ENCODE measurements around the gene CCDC185. TPM values are rescaled to one million over a fixed set of nuclear protein-coding genes. Genes with fewer than 3 reads are reported as not detected.
A peak's percentile ranks its signal among the peaks of the same experiment; 100 is the strongest.
"Not testable (repeated sequence)": the region's sequence is repeated elsewhere in the genome, so short reads cannot be mapped to it uniquely, and the experiment has no call there.

CCDC185 gene
- total RNA-seq, 1 donor from 2014 or later, result not detected

DNA sequence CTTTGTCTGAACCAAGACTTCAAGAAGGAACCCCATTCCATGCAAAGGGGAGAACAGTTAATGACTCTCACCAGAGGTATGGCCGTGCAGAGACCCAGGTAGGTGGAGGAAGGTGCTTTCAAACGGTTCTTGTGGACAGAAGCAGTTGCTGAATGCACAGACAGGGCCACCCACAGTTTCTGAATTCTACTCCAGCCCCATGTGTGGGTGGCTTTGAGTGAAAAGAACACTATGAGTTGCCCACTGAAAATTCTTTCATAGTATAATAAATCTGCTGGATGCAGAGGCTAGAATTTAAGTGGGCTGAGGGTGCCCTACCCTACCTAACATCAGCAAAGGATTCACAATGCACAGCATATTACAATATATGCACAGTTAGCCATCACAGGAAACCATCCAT lies 7.2 kb upstream of the CCDC185 start:
- ATAC-seq (no peak), DNase-seq (ENCODE audit: missing footprints) (no peak)
- intact Hi-C loops (cut with DNase I), result no loop called here

DNA sequence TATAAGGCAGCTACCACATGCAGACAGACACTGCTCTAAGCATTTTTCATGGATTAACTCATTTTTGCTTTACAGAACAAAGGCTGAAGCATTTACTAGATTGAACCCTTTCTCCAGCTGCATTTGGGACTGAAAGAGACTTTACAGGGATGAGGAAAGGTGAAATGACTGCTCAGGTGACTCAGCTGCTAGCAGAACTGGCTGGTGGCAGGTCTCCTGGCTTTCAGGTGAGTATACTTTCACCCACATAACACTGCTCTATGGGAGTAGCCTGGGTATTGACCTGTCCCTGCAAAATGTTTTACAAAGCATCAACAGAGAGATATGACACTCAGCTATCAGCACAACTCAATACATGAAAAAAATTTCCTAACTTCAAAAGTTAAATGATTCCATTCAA lies 2.6 kb upstream of the CCDC185 start:
- no peak for ATAC-seq
- intact Hi-C loops (cut with DNase I), result no loop called here
- DNase-seq (ENCODE audit: missing footprints), result no peak

DNA sequence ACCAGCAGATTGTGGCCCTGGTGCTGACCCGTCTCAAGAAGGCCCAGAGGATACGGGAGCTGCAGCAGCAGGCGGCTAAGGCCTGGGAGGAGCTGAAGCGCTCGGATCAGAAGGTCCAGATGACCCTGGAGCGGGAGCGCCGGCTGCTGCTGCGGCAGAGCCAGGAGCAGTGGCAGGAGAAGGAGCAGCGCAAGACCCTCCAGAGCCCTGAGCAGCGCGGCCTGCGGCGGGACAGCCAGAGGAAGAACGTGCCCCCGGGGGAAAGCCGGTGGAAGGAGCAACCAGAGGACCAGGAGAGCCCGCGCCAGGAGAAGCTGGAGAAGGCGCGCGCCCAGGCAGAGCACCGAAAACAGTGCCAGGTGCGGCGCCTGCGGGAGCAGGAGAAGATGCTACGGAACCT lies 1.0 kb downstream of the CCDC185 start:
- intact Hi-C loops (cut with DNase I), result no loop called here
- DNase-seq (ENCODE audit: missing footprints) (no peak), ATAC-seq (no peak)

DNA sequence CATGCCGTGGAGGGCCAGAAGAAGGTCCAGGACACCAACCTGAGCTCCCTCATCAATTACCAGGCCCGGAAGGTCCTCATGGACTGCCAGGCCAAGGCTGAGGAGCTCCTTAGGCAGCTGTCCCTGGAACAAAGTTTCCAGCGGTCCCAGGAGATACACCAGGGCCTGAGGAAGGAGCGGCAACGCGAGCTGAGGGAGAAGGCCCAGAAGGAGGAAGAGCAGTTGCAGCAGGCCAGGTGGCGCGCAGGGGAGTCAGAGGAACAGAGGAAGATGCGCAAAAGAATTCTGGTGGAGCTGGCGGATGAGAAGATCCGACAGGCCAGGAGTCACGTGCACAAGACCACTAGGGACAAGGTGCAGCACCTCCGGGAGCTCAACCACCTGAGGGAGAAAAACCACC lies 1.5 kb downstream of the CCDC185 start:
- no peak for DNase-seq (ENCODE audit: missing footprints)
- intact Hi-C loops (cut with DNase I), result no loop called here
- no peak for ATAC-seq

DNA sequence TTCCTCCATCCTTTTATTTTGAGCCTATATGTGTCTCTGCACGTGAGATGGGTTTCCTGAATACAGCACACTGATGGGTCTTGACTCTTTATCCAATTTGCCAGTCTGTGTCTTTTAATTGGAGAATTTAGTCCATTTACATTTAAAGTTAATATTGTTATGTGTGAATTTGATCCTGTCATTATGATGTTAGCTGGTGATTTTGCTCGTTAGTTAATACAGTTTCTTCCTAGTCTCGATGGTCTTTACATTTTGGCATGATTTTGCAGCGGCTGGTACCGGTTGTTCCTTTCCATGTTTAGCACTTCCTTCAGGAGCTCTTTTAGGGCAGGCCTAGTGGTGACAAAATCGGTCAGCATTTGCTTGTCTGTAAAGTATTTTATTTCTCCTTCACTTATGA lies 6.2 kb downstream of the CCDC185 start:
- ATAC-seq; DNase-seq (ENCODE audit: missing footprints); intact Hi-C loops (cut with DNase I): not testable (repeated sequence)

DNA sequence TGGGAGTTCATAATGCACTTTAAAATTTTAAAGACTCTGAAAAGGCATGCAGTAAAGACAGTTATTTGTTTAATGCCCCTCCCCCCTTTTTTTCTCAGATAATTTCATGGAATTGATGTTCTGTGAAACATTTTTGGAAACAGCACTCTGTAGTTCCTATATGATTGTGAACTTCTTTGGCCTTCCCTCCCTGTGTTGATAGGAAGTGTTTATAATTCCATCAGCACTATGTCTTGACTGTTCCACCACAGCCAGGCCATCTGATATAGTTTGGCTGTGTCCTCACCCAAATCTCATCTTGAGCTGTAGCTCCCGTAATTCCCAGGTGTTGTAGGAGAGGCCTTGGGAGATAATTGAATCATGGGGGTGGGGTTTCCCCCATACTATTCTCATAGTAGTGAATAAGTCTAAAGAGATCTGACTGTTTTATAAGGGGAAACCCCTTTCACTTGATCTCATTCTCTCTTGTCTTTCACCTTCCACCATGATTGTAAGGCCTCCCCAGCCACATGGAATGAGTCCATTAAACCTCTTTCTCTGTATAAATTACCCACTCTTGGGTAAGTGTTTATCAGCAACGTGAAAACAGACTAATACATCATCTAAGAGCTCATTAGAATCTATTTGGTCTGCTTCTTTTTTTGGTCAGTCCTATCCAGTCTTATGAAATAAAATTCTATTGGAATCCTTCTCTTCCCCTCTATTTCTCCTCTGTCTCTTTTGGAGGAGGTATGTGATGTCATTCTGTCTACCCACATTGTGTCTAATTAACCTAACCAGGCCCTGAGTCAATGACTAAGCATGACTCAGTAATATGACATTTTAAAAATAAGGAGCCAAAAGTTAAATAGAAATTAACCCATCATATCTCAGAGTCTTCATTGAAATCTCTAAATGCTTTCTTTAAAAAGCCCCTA lies 8.9 kb downstream of the CCDC185 start:
- no peak for DNase-seq (ENCODE audit: missing footprints)
- intact Hi-C loops (cut with DNase I), result no loop called here
- no peak for ATAC-seq

DNA sequence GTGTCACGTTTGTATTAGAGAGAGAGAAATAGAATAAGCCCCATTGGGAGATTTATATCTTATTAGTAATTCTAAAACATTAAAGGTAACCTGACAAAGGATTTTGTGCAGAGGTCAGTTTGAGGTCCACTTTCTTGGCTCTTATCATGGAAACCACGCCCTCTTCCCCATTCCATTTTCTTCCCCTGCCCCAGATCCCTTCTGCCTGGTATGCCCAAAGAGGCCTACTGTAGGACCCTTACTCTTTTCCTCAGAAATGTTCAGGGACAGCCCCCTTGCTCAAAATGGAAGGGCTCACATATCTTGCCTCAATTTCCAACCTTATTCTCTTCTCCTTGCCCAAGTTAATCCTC lies 9.6 kb downstream of the CCDC185 start:
- intact Hi-C loops (cut with DNase I), result no loop called here
- no peak for ATAC-seq

DNA sequence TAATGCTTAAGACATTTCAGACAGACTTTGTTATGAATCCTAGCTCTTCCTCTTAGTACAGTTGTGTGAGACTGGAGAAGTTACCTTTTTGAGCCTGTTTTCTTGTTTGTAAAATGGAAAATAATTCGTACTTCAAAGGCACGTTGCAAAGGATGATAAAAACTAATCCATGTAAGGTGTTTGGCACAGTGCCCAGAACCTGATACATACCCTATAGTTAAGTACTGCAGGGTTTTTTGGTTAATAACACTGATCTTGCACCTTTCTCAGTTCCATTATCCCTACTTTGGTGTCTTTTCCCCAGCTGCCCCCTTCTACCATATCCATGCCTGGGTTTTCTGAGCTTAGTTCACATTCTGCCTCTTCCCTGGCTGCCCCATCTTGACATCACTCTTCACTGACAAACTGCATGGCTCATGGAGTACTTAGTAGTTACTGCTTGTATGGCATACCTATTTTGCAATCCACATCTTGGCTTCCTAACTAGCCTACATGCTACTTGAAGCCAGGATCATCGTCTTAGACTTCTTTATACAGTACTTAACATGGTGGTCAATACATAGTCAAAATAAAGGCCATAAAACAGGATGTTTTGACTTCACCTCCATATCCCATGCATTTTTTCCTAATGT lies 10.1 kb downstream of the CCDC185 start:
- intact Hi-C loops (cut with DNase I), result no loop called here
- ATAC-seq (no peak), DNase-seq (ENCODE audit: missing footprints) (no peak)

More for the DNA sequence above, 9.6 kb downstream of the CCDC185 start:
- no peak for DNase-seq (ENCODE audit: missing footprints)

DNA sequence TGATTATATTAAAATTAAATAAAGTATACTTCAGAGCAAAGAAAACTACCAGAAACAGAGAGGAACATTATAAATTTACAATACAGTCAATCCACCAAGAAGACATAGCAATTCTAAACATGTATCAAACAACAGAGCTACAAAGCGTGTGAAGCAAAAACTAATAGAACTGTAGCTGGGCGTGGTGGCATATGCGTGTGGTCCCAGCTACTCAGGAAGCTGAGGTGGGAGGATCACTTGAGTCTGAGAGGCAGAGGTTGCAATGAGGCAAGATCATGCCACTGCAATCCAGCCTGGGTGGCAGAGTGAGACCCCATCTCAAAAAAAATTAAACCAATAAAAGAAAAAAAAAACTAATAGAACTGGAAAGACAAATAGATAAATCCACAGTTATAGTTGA lies 12.3 kb downstream of the CCDC185 start:
- DNase-seq (ENCODE audit: missing footprints), result no peak
- ATAC-seq, result no peak
- intact Hi-C loops (cut with DNase I), result no loop called here

DNA sequence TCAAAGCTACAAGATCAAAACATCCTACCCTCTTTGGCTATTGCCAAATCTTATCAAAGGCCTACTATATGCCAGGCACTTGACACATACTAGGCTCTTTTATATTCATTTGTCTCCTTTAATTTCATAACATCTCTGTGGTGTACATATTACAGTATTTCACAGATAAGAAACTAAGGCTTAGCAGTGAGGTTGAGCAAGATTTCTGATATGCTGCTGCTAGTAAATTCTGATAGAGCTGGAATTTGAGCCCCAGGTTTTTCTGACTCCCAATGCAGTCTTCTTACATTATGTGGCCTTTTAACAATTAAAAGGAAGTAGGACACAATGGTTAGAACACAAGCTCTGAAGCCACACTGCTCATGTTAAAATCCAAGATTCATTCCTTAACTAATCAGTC lies 16.8 kb downstream of the CCDC185 start:
- DNase-seq (ENCODE audit: missing footprints) (no peak), ATAC-seq (no peak)
- intact Hi-C loops (cut with DNase I), result no loop called here

DNA sequence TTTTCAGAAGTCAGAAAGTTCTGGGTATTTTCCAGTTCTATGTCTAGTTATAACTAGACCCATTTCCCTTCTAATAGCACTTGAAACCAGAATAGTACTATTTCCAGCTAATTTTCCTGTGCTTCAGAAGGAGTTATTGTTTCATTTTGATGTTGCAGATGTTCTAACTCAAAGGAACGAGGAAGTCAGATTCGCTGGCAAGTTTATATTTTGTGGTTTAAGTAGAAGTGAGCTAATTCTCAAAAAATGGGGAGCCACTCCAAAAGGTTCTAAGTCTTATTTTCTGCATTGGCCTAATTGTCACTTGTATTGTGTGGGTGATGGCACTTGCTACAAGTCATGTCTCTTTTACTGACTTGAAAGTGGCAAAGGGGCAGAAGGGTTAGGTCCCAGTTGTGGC lies 18.1 kb downstream of the CCDC185 start:
- DNase-seq (ENCODE audit: missing footprints) (no peak), ATAC-seq (no peak)
- intact Hi-C loops (cut with DNase I), result no loop called here

DNA sequence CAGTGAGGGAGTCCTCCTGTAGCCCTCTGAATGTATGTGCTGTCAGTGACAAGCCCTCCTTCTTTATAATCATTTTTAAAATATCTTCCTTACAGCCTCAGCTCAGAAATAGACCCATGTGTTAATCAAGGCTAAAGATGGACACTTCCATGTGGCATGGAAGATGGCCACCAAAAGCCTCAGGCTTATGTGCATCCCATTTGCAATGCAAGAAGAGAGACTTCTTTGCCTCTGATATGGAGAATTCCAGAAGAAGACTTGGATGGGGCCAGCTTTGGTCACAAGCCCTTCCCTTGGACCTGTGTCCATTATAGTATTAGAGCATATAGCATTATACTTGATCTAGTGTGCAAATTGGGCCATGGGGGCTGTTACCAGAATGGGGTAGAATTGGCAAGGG lies 18.5 kb downstream of the CCDC185 start:
- intact Hi-C loops (cut with DNase I), result no loop called here
- DNase-seq (ENCODE audit: missing footprints) (no peak), ATAC-seq (no peak)

DNA sequence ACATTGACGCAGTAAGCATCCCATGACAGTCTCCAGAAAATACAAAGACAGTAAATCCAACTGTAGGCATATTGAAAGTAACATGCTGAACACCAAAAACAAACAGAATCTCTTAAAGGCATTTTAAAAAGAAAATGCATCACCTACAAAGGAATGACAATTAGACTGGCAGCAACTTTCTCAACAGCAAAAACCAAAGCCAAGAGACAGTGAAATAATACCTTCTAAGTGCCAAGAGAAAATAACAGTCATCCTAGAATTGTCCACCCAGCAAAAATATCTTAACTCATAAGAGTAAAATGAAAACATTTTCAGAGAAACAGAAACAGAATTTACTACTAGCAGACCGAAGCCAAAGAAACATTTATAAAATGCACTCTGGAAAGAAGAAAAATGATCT lies 20.0 kb downstream of the CCDC185 start:
- intact Hi-C loops (cut with DNase I), result no loop called here
- ATAC-seq (no peak), DNase-seq (ENCODE audit: missing footprints) (no peak)

DNA sequence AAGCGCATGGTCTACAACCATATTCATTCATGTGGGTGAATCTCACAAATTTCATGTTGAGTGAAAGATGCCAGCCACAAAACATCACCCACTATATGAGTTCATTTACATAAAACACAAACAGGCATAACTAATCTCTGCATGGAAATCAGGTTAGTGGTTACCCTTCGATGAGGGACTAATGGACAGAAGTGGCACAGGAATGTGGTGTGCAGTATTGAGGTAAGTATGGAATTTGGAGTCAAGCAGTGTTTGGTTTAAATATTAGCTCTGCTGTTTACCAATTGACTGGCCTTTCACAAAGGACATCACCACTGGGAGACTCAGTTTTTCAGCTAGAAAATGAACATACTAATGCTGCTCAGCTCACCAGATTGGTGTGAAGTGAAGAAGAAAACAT lies 24.2 kb downstream of the CCDC185 start:
- DNase-seq (ENCODE audit: missing footprints) (no peak), ATAC-seq (no peak)
- intact Hi-C loops (cut with DNase I), result no loop called here

DNA sequence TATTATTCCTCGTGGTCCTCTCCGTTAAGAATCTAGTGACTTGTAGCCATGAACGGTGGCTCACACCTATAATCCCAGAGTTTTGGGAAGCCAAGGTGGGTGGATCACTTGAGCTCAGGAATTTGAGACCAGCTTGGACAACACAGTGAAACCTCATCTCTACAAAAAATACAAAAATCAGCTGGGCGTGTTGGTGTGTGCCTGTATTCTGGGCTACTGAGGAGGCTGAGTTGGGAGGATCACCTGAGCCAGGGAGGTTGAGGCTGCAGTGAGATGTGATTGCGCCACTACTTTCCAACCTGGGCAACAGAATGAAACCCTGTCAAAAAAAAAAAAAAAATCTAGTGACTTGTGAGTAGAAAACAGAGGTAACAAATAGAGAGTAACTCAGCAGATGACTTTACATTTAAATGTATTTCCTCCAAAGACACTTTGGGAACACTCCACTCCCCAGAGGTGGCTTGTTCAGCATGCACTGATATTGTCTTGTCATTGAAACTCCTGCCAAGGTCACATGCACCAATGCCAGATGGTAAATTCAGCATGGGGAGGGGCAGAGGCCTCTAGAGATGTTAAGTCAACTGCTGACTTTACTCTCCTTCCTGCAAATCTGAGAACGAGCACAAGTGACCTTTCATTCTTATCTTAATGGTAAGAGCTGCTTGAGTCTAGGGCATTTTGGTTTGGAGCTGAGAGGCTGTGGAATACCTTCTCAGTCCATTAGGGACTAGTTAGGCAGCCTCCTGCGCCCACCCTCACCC lies 24.9 kb downstream of the CCDC185 start:
- intact Hi-C loops (cut with DNase I), result no loop called here
- ATAC-seq (peak; percentile 35), DNase-seq (ENCODE audit: missing footprints) (no peak)

DNA sequence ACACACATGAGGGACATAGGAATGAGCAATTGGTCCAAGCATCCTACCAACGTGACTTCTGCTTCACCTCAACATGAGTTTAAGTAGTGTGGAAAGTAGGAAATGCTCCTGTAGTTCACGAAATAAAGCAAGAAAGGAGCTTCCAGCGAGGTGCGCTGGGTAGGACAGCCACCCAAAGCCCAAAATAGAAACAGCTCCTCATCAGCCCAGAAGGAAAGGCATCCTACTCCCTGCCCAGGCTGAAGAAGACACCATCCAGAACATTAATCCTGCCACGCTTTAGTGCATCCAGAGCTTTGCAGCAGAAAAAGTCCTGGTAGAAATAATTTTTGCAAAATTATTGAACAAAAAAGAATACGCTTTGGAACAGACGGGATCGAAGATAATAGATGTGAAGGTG lies 25.9 kb downstream of the CCDC185 start:
- DNase-seq (ENCODE audit: missing footprints) (no peak), ATAC-seq (no peak)
- intact Hi-C loops (cut with DNase I), result no loop called here

DNA sequence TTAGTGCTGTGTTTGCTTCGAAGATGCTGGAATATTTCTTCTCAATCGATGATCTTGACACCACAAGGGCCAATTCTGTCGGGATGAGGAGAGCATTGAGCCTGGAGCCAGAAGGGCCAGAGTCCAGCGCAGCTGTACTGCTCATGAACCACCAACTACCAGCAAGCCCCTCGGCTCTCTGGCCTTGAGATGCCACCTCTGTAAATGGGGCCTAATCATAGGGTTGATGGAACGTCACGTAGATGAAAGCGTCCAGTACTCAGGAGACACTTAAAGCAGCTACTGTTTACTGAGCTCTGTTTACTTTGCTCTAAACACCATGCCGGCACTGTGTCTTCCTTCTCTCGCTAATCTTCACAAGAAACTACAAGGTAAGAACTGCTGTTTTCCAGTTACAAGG lies 26.3 kb downstream of the CCDC185 start:
- intact Hi-C loops (cut with DNase I), result no loop called here
- ATAC-seq (no peak), DNase-seq (ENCODE audit: missing footprints) (no peak)

DNA sequence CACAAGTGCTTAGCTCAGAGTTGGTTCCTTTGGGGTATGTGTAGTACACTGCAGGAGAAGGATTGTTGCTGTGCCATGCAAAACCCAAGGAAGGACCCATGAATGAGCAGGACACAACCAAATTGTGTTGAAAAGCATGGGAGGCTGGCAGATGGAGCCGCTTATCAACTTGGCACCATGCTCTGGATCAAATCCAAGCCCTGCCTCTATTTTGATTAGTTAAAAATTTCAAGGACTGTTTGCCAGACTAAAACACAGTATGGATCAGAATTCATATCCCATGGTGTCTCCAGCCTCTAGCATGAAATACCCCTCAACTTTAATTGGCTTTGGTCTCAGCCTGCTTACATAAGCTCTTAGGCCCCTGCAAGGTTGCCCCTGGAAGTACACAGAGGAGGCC lies 27.8 kb downstream of the CCDC185 start:
- ATAC-seq (no peak), DNase-seq (ENCODE audit: missing footprints) (no peak)
- intact Hi-C loops (cut with DNase I), result no loop called here

DNA sequence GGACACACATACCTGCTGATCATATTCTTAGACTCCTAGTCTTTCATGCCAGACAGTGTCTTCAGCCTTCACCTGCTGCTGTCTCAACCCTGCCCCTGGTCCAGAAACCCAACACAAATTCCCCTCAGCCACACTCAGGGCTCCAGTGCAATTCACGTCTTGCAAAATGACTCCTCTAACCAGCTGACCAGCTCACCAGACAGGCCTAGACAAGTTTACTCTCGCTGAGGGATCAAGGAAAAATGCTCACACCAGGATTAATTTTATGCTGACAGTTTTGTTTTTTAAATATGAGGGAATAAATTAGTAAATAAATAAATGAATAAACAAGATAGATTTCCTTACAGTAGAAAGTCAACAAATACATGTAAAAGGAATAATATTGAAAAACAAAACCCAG lies 28.5 kb downstream of the CCDC185 start:
- DNase-seq (ENCODE audit: missing footprints) (no peak), ATAC-seq (no peak)
- intact Hi-C loops (cut with DNase I), result no loop called here

DNA sequence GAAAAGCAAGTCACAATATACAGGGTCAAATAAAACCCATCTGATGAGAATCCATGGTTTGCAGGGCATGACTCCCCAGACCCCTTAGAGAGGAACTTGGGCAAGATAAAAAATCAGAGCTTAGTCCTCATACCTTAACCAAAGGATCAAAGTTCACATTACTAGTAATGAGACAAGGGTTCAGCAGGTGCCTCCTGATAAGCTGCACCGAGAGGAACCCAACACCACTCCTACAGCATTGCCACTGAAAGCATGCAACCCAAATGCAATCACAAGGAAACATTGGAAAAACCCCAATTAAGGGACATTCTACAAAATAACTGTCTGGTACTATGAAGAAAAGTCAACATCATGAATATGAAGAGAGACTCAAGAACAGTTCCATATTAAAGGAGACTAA lies 29.7 kb downstream of the CCDC185 start:
- DNase-seq (ENCODE audit: missing footprints) (no peak), ATAC-seq (no peak)
- intact Hi-C loops (cut with DNase I), result no loop called here

Data from Right ventricle myocardium inferior (tissue), 1 donor.